PC-3 (cell line): ENCODE data around the gene RER1.

ENCODE experiments used
- CTCF ChIP-seq: fragments of 300-600 bp; sonication (generic); conservative IDR thresholded peaks from 2 replicates; pipeline ENCODE4 v1.5.1; 2017; ENCODE audit warnings: antibody characterized with exemption, low read depth, mild to moderate bottlenecking, low read length
- EZH2 ChIP-seq: fragments of 300-600 bp; sonication (generic); IDR thresholded peaks from one replicate; pipeline ENCODE4 v1.6.1; 2017; ENCODE audit warnings: antibody characterized with exemption, mild to moderate bottlenecking, low read length; ENCODE audit not compliant: unreplicated experiment
- EZH2phosphoT487 ChIP-seq: fragments of 300-600 bp; sonication (generic); IDR thresholded peaks from 2 replicates; pipeline ENCODE4 v1.6.1; 2018; ENCODE audit warnings: mild to moderate bottlenecking, antibody characterized with exemption, low read length, borderline replicate concordance

DNA sequence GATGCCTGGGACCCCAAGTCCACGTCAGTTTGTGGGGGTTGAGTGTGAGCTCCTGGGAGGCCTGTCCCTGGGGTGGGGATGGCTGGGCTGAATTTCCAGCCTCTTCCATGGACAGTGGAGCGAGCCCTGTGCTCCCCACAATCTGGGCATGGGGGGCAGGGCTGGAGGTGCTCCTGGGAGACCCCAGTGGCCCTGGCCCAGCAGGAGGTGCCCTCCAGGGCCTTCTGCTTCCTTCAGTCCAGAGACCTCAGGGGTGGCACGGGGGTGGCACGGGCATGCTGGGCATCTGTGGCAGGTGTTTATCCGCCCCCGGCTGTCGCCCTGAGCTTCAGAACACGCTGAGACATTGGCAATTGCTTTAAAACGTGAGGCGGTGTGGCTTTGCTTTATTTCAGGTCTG is 41.1 kb upstream of the RER1 start:
- TF ChIP-seq EZH2 (no peak), CTCF (no peak), EZH2phosphoT487 (no peak)
